Activated T-cell treated with anti-CD3 and anti-CD28 coated beads for 4 hours (primary cell): ENCODE measurements around the gene CPZ.
A peak's percentile ranks its signal among the peaks of the same experiment; 100 is the strongest.

ENCODE experiments used
- DNase-seq: peaks from one replicate; pipeline ENCODE4 v3.0.0-alpha.2; 2020

The CPZ gene

DNA sequence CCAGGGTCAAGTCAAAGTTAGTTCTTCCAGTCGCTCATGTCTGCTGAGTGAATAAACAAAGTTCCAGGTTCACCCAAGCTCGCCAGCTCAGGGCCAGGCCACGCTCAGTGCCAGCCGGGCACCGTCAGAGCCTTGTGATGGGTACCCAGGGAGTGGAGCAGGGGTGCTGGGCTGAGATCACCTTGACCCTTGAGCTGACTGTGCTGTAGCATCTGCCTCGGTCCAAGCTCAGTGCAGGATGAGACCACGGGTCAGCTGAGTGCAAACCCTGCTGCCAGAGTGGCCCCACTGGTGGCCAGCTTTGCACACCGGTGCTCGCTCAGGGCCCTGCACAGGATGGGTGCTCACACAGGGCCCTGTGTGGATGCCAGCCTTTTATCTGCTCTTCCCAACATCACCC is 4.3 kb downstream of the CPZ start:
- DNase-seq, result no peak

DNA sequence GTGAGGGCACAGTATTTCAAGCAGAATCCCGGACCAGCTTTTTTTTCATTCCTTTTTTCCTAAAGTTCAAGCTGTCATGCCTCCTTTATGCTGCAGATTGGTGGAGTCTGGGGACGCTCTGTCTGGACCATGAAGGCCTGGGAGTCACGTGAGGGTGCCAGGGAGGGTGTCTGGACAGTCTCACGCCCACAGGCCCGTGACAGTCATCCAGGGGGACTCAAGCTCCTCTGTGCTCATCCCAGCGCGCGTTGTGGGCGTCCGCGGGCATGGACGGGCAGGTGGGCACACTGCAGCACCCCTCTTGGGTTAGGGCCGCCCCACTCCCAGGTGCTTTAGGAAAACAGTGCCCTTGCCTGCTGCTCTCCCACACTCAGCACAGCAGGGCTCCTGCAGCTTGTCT is 4.8 kb downstream of the CPZ start:
- DNase-seq, result no peak

DNA sequence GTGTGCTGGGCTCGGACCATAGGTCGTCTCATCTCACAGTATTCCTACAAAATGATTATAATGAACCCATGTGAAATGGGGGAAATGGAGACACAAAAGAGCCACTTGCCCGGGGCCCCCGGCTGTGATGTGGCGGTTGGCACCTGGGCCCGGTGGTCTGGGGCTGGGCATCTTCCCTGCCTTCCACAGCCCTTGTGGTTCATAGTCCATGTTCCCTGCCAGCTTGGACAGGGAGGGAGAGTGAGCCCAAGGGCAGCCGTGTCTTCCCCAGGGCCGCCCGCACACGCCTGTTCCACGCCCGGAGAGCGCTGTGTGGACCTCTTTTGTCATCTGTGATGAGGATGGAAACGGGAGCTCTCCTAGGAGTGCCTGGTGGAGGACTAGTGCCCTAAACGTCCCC is 5.2 kb downstream of the CPZ start:
- DNase-seq, result no peak

DNA sequence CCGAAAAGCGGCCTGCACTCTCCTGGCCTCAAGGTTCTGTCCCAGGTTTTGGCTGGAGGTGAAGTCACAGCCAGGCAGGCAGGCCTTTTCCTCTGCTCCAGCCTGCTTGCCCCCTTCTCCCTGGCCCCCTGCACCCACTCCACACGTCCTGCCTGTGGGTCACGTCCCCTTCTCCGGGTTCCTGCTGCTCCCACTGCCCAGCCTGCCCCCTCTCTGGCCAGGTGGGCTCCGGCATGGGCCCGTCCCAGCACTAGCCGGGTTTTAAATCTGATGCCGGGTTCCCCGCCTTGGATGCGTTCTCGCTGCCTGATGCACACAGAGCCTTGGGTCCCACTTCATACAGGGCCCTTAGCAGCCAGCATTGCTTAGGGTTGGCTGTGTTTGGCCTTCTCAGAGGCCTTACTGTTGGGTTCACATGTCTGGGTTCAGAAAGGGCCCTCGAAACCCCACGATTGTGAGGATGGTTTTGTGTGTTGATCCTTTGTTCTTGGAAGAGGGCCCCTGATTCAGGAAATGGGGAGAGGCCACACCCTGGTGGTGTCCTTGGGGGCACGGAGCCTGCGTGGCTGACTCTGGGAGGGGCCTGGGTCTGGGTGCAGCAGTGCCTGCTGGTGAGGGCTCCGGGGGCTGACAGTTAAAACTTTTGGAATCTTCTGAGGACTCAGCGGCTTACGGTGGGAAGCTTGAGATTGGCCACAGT is 6.0 kb downstream of the CPZ start:
- DNase-seq, result no peak

DNA sequence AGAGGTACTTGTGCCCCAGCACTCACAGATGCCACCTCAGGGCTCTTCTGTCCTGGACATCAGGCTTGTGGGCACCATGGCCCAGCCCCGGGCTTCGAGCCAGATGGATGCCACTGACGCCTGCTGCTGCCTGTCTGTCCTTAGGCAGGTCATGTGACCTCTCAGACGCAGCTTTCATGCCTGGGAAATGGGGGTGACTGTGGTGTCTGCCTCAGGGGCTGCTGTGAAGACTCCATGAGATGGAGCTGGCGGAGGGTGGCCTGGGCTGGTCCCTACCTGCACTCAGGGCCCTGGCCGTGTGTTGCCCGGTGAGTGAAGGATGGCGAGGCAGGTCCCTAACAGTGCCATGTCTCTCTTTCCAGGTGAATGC is 6.5 kb downstream of the CPZ start:
- no peak for DNase-seq

DNA sequence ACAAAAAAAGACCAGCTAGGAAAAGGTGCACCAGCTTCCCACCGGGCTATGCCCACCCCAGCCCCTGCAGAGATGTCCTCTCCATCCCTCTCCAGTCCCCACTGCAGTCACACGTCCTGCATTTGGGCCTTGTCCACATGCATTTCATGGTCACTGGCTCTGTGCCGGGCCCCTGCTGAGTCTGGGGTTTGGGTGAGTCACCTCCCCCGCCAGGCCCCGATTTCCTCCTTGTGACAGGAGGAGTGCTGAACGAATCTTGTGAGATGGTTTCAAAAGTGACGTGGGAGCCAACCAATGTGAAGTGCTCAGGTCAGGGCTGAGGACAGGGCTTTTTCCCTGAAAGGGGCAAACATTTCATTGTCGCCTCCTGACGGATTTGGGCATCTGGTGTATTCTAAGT is 7.1 kb downstream of the CPZ start:
- no peak for DNase-seq

DNA sequence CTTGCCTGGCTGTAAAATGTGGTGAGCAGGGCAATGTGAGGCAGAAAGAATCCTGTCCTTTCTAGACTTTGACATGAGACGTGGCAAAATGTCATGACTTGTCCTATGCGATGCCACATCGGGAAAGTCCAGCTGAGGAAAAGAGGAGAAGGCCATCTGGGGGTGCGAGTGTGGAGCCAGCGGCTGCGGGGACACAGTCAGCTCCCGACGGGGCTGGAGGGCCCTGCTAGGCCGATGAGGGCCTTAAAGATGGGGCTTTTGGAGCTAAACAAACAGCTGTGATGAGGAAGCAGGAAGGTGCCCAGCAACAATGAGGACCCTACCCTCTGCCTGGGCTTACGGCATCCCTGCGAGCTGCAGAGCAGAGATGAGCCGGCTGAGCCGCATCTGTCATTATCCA is 7.7 kb downstream of the CPZ start:
- no peak for DNase-seq

DNA sequence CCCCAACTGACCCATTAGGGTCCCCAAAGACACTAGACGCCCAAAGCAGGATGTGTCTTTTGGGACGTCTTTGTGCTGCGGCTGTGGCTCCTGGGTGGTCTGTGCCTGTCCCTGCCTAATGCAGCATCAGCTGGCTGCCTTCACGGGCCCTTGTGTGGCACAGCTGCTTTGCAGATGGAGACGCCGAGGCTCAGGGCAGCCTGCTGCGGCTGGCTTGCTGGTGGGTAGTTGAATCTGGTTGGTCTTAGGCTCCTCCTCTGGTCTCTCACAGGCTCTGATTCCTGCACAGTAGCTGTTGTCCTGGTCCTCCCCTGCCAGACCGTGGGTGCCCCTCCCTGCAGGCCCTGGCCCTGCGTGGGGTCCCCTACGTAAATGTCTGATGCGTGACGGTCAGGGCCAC is 8.1 kb downstream of the CPZ start:
- no peak for DNase-seq

DNA sequence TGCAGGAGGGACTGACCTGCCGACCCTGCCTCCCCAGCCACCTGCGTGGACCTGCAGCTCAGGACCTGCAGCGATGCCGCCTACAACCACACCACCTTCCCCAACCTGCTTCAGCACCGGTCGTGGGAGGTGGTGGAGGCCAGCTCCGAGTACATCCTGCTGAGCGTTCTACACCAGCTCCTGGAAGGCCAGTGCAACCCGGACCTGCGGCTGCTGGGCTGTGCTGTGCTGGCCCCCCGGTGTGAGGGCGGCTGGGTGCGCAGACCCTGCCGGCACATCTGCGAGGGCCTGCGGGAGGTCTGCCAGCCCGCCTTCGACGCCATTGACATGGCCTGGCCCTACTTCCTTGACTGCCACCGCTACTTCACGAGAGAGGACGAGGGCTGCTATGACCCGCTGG is 8.5 kb downstream of the CPZ start:
- DNase-seq, result no peak

DNA sequence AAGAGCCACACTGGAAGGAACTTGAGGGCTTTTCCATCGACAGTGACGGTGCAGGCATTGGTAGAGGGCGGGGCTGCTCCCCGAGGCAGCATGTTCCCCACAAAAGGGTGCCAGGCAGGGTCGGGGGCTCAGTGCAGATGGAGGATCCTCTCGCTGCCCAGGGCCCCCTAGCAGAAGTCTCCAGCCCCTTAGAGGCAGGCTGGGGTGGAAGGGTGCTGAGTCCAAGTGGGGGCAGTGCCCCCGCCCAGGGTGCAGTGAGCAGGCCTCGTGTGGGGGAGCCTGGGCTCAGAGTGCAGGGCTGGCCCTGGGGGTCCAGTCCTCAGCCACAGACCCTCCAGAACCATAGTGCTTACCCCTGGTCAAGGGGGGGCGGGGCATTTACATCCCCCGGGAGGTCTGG is 9.0 kb downstream of the CPZ start:
- no peak for DNase-seq

DNA sequence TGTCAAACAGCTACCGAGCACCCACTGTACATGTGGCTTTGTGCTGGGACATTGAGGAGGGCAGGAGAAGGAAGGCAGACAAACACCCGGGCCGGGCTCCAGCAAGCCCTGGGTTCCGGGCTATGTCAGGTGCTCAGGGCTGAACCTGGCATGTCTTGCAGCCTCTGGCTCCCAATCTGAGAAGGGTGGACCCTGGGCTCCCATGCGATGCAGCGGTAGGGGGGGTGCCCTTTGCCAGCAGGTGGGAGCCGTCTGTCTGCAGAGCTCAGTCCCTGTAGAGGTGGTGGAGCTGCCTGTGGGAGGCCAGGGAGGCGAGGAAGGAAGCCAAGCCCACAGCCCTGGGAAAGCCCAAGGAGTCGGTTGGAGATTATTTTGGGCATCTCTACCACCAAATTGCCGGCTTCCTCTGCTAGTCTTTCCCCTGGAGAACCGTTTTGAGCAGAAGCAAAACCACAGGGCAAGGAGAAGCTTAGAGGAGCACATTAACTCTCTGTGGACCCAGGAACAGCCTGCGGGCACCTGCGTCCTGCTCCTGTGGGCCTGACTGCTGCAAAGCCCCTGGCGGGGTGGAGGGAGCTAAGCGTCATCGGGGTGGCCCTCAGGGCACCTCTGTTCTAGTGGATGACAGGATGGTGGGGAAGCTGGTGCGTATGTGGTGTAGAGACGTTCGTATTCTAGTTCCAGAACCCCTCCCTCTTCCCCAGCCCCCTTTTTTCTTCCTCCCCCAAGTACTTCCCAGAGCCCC is 10.3 kb downstream of the CPZ start:
- no peak for DNase-seq

DNA sequence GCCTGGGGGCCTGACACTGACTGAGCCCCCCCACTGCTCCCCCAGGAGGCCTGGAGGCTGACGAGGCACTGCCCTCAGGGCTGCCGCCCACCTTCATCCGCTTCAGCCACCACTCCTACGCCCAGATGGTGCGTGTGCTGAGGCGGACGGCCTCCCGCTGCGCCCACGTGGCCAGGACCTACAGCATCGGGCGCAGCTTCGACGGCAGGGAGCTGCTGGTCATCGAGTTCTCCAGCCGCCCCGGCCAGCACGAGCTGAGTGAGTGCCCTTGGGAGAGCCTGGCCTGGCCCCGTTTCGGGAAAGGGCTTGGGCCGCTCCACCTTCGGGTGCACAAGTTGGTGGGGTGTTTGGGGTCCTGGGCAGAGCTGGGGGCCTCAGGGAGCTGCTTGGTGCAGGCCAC is 11.4 kb downstream of the CPZ start:
- no peak for DNase-seq

DNA sequence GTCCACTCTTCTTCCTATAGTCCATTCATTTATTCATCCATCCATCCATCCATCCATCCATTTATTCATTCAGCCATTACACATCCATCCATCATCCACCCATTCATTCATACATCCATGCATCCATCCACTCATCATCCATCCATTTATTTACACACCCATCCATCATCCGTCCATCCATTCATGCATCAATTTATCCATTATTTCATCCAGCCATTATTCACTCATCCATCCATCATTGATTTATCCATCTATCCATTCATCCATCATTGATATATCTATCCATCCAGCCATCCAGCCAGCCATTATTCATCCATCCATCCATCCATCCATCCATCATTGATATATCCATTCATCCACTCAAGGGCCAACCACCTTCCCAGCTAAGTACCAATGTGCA is 12.7 kb downstream of the CPZ start:
- no peak for DNase-seq

DNA sequence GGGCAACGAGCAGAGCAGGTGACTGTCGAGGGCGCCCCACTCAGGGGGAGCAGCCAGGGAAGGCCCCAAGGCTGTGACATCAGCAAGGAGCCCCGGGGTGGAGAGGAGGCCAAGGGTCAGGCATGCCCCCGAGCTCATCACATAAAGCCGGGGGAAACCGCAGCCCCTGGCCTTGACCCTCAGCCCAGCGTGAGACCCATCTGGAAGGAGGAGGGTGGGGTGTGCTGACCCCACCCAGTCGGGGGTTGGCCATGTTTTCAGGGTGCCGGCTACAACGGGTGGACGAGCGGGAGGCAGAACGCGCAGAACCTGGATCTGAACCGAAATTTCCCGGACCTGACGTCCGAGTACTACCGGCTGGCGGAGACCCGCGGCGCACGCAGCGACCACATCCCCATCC is 13.9 kb downstream of the CPZ start:
- no peak for DNase-seq

DNA sequence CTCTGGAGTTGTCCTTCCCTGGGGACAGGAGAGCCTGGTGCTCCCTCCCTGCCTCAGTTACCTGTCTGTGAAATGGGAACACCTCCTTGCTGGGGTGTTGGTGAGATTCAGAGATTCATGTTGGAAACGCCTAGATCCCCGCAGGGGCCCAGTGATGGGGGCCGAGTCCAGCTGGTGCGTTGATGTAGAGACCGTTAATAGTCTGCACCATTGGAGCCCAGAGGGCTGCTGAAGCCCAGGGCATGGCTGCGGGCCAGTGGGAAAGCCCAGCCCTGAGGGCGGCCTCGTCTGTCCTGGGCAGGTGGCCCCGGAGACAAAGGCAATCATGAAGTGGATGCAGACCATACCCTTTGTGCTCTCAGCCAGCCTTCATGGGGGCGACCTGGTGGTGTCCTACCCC is 14.4 kb downstream of the CPZ start:
- DNase-seq, result no peak

DNA sequence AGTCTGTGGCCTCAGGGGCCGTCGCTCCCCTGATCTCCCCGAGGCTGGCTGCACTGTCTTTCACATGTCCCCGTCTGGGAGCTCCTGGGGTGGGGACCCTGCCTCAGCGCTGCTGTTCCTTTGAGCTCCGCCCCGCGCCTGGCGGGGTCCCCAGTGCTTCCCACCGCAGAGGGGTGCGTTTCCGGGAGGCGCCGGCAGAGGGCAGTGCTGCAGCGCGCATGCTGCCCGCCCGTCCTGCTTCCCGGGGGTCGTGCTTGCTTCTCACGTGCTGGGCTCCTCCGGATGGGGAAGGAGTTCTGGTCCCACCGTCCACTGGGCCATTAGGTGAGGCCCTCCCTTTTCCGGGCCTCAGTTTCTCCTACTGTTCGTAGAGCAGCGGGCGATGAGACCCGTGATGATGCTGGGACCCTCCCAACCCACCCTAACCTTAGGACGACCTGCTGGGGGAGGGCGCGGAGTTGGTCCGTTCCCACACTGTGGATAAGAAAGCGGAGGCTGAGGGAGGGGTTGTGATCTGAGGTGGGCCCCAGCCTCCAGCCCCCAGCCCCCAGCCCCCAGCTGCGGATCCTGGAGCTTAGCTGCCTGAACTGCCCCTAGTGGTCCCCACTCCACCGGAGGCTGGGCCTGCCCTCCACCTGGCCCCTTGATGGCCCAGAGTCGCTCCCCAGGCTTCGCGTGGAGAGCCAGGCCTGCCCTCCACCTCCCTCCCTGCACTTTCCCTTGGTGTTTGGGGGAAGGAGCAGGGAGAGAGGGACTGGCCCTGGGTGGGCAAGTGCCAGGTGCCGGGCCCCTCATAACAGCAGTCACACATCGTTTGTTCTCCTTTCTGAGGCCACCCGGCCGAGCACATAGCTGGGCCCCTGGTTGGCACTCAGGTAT is 15.3 kb downstream of the CPZ start:
- peak; percentile 21 for DNase-seq

DNA sequence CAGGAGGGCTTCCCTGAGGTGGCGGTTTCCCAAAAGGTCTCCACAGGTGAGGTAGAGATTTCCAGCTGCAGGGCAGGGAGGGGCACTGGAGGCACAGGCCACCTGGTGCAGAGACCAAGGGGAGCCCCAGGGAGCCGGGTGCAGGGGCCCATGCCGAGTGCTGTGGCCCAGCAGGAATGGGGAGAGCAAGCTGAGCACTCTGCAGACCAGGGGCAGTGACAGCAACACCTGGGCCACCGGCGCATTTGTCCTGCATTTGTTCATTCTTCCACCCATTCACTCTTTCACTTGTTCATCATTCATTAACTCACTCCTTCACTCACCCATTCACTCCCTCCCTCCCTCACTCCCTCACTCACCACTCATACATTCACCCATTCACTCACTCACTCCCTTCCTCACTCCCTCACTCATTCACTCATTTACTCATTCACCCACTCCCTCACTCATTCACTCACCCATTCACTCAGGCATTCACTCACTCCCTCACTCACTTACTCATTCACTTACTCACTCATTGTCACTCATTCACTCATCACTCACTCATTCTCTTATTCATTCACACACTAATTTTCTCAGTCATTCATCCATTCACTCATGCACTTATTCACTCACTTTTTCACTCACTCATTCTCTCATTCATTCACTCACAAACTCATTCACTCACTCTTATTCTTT is 16.3 kb downstream of the CPZ start:
- DNase-seq, result no peak

DNA sequence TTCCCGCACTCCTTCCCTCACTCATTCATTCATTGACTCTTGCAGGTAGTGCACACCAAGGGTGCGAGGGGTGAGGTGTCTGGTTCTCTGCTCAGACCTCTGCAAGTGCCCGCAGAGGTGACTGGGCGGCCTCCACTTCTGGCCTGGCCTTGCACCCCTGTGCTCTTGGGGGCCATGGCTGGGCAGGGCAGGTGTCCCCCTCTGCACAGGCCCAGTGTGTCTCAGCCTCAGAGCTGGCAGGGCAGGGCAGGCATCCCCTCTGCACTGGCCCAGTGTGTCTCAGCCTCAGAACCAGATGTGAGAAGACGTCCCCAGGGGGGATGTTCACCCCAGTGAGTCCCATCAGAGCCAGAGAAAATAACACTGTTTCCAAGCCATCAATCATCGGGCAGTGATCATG is 16.8 kb downstream of the CPZ start:
- DNase-seq, result no peak

DNA sequence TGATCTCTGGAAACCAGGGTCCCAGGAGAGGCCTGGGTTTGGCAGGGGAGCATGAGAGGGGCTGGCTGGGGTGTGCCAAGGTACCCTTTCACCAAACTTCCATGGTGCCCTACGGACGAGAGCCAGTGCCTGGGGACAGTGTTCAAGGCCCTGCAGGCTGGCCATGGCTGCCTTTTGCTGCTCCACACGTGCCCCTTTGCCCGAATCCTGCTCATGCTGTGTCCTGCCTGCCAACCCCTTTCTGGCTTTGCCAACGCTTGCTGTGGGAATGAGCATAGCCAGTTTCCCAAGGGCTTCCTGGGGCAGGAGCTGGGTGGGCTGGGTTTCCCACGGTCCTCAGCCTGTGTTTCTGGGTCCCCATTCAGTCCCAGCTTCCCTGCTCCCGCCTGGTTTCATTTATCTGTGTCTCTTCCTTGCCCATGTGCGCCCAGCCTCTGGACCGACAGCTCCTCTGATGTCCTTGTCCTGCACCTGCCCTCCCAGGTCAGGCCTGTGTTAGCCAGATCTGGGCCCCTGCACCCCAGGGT is 17.3 kb downstream of the CPZ start:
- DNase-seq, result no peak

DNA sequence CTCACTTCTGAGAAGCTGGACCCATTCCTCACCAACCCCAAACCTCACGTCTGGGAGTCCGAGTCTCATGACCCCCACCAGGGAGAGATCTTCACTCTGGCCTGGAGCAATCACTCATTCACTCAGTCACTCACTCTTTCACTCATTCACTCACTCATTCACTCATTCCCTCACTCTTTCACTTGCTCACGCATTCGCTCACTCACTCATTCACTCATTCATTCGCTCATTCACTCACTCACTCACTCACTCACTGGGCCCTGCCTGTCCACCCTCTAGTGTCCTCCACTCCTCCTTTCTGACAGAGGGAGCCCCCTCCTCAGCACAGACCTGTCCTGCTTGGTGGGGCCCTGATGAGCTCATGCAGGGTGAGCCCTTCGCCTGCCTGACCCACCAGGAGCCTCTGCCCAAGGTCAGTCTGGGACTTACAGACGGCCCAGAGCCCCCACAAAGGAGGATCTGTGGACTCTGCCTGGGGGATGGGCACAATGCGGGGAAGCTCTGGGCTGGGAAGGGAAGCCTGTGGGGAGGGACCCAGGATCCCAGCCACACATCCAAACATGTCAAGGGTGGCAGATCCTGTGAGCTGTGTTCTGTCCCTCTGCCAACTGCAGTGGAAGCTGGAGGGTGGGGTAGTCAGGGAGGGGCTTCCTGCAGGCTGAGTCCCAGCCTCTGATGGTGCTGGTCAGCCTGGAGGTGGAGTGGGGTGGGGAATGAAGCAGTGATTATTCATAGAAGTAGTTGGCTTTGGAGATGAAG is 18.5 kb downstream of the CPZ start:
- no peak for DNase-seq

DNA sequence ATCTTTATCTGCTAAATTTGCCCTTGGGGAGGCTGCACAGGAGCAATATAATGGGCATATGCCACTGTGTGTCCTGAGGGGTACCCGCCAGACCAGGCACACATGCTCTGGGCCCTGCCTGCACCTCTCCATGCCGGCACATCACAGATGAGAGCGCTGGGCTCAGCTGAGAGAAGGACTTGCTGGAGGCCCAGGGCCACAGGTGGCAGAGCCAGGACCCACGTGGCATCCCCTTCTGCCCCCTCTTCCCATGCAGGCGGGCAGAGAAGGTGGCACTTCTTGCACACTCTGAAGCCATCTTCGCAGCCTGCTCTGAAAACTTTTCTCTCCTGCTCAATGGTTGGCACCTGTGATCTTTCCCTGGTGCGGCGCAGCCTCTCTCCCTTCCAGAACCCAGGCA is 20.1 kb downstream of the CPZ start:
- DNase-seq, result no peak
